ENCODE data around the gene NFYA. TPM values are rescaled to one million over a fixed set of nuclear protein-coding genes. Genes with fewer than 3 reads are reported as not detected.

NFYA gene
- polyA plus RNA-seq, 1 donor from 2014 or later = 22.1 TPM

DNA sequence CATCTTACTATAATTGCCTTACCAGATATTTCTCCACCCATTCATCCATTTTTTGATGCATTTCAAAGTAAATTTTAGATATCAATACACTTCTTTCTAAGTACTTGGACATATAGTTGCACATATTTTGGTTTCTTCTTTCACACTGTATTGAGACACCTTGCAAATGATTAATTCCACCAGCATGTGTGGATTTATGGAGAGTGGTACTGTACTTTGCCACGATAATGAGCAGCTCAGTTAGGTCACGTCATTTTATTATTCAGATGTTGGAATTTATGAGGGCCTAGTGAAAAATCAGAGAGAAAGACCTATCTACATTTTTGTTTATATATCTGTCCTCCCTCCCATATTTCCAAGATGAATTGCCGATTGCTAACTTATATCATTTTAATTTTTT is 5.3 kb downstream of the NFYA start:
- Histone ChIP-seq H3K27me3 (ENCODE audit: insufficient read depth, low read depth, low read length) (no peaks in the 10 kb centered on the region), H4K20me1 (ENCODE audit: insufficient read depth) (no peaks in the 10 kb centered on the region)

GRCh38 chr6:41079080-41079479 is 6.3 kb downstream of the NFYA start:
- no peak overlapping the region for H3K9ac ChIP-seq (ENCODE audit: low read length)
- H3K27me3 ChIP-seq (ENCODE audit: insufficient read depth, low read depth, low read length) = no peaks in the 10 kb centered on the region
- peaks cover 17% of the 10 kb centered on the region for H3K36me3 ChIP-seq (ENCODE audit: insufficient read depth, low read length)
- no peak overlapping the region for H3K27ac ChIP-seq (ENCODE audit: low read length)
- no peaks in the 10 kb centered on the region for H4K20me1 ChIP-seq (ENCODE audit: insufficient read depth)
- H3F3A ChIP-seq (ENCODE audit: insufficient read depth, low read length, poor library complexity, severe bottlenecking) = peaks cover 4% of the 10 kb centered on the region
- no peaks in the 10 kb centered on the region for H3K9me2 ChIP-seq (ENCODE audit: insufficient read depth, low read length)
- peaks cover 47% of the 10 kb centered on the region for H3K79me2 ChIP-seq (replicated peaks; ENCODE audit: insufficient read depth, low read length)
- no peak overlapping the region for H2AFZ ChIP-seq (ENCODE audit: low read depth, low read length)
- TF ChIP-seq, protein P1, sequence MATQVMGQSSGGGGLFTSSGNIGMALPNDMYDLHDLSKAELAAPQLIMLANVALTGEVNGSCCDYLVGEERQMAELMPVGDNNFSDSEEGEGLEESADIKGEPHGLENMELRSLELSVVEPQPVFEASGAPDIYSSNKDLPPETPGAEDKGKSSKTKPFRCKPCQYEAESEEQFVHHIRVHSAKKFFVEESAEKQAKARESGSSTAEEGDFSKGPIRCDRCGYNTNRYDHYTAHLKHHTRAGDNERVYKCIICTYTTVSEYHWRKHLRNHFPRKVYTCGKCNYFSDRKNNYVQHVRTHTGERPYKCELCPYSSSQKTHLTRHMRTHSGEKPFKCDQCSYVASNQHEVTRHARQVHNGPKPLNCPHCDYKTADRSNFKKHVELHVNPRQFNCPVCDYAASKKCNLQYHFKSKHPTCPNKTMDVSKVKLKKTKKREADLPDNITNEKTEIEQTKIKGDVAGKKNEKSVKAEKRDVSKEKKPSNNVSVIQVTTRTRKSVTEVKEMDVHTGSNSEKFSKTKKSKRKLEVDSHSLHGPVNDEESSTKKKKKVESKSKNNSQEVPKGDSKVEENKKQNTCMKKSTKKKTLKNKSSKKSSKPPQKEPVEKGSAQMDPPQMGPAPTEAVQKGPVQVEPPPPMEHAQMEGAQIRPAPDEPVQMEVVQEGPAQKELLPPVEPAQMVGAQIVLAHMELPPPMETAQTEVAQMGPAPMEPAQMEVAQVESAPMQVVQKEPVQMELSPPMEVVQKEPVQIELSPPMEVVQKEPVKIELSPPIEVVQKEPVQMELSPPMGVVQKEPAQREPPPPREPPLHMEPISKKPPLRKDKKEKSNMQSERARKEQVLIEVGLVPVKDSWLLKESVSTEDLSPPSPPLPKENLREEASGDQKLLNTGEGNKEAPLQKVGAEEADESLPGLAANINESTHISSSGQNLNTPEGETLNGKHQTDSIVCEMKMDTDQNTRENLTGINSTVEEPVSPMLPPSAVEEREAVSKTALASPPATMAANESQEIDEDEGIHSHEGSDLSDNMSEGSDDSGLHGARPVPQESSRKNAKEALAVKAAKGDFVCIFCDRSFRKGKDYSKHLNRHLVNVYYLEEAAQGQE (IDR thresholded peaks at IDR 0.05; ENCODE audit: borderline replicate concordance) = no peak
- TF ChIP-seq CTCF (IDR thresholded peaks at IDR 0.05; ENCODE audit: poor library complexity, severe bottlenecking) (no peak), POLR2AphosphoS5 (IDR thresholded peaks at IDR 0.05) (no peak), SMC3 (conservative IDR thresholded peaks at IDR 0.05; ENCODE audit: poor library complexity) (no peak), TAF1 (IDR thresholded peaks at IDR 0.05; ENCODE audit: low read depth) (no peak), RAD21 (conservative IDR thresholded peaks at IDR 0.05) (no peak), EZH2 (IDR thresholded peaks at IDR 0.05; ENCODE audit: borderline replicate concordance, insufficient read depth, low read length, poor library complexity, severe bottlenecking) (no peak), EP300 (conservative IDR thresholded peaks at IDR 0.05; ENCODE audit: poor library complexity, severe bottlenecking) (no peak), MXI1 (conservative IDR thresholded peaks at IDR 0.05; ENCODE audit: poor library complexity, severe bottlenecking) (no peak)
- no peak overlapping the region for H3K4me3 ChIP-seq (ENCODE audit: low read length)
- H3K4me2 ChIP-seq (ENCODE audit: low read length) = no peak overlapping the region
- no peaks in the 10 kb centered on the region for H3K9me3 ChIP-seq (ENCODE audit: low read length)

More for the DNA sequence above, 5.3 kb downstream of the NFYA start:
- Histone ChIP-seq H2AFZ (ENCODE audit: low read depth, low read length) (no peak overlapping the region), H3K9ac (ENCODE audit: low read length) (no peak overlapping the region), H3K4me2 (ENCODE audit: low read length) (no peak overlapping the region), H3K36me3 (ENCODE audit: insufficient read depth, low read length) (peaks cover 15% of the 10 kb centered on the region), H3K27ac (ENCODE audit: low read length) (no peak overlapping the region), H3K79me2 (replicated peaks; ENCODE audit: insufficient read depth, low read length) (peaks cover 49% of the 10 kb centered on the region), H3K9me2 (ENCODE audit: insufficient read depth, low read length) (no peaks in the 10 kb centered on the region), H3F3A (ENCODE audit: insufficient read depth, low read length, poor library complexity, severe bottlenecking) (peaks cover 4% of the 10 kb centered on the region), H3K9me3 (ENCODE audit: low read length) (no peaks in the 10 kb centered on the region), H3K4me3 (ENCODE audit: low read length) (no peak overlapping the region)
- no peak for TF ChIP-seq MXI1 (conservative IDR thresholded peaks at IDR 0.05; ENCODE audit: poor library complexity, severe bottlenecking)
- no peak for TF ChIP-seq TAF1 (IDR thresholded peaks at IDR 0.05; ENCODE audit: low read depth)
- no peak for TF ChIP-seq EZH2 (IDR thresholded peaks at IDR 0.05; ENCODE audit: borderline replicate concordance, insufficient read depth, low read length, poor library complexity, severe bottlenecking)
- TF ChIP-seq CTCF (IDR thresholded peaks at IDR 0.05; ENCODE audit: poor library complexity, severe bottlenecking) = no peak
- no peak for TF ChIP-seq POLR2AphosphoS5 (IDR thresholded peaks at IDR 0.05)
- TF ChIP-seq EP300 (conservative IDR thresholded peaks at IDR 0.05; ENCODE audit: poor library complexity, severe bottlenecking) = no peak
- TF ChIP-seq RAD21 (conservative IDR thresholded peaks at IDR 0.05) = no peak
- no peak for TF ChIP-seq SMC3 (conservative IDR thresholded peaks at IDR 0.05; ENCODE audit: poor library complexity)
- TF ChIP-seq, protein P1 (IDR thresholded peaks at IDR 0.05; ENCODE audit: borderline replicate concordance) = no peak

Data from neural cell (in vitro differentiated cells).